Mononuclear cell (primary cell): ENCODE data around the gene IER5L. TPM values are rescaled to one million over a fixed set of nuclear protein-coding genes. Genes with fewer than 3 reads are reported as not detected.

Experiments used
- H3K27me3 ChIP-seq: 2 replicates; pipeline ENCODE4 v1.6.0; 2011; ENCODE audit warnings: low read length, control low read depth; ENCODE audit not compliant: insufficient read depth
- H3K4me1 ChIP-seq: 2 replicates; pipeline ENCODE4 v1.5.1; 2011; ENCODE audit warnings: mild to moderate bottlenecking, low read length, control low read depth; ENCODE audit not compliant: insufficient read depth
- H3K4me3 ChIP-seq: 2 replicates; pipeline ENCODE4 v1.5.1; 2011; ENCODE audit warnings: mild to moderate bottlenecking, low read length, moderate library complexity
- H3K9me3 ChIP-seq: 2 replicates; pipeline ENCODE4 v1.5.1; 2011; ENCODE audit warnings: low read depth, mild to moderate bottlenecking, control low read depth, low read length
- total RNA-seq: library from RNA; depleted of rRNA; stranded (reverse); fragments of >200 nt; gene quantifications from one replicate; pipeline ENCODE4 v1.2.3, GENCODE V29; 2012

Gene IER5L
- total RNA-seq, 1 donor, result 13.2 TPM

DNA sequence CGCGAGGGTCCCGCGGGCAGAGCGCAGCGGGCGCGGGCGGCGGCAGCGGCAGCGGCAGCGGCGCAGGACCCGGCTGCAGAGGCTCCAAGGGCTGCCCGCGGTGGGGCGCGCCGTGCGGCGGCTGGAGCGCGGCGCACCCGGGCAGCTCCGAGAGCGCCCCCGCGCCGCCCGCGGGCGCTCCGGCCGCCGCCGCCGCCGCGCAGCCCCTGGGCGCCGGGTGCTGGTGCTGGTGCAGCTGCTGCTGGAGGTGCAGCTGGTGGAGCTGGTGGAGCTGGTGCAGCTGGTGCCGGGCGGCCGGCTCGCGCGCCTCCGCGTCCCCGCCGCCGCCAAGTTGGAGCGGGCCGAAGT, 644 bp downstream of the IER5L start:
- Histone ChIP-seq H3K4me1 (peaks cover 40% of the 10 kb centered on the region), H3K9me3 (no peaks in the 10 kb centered on the region), H3K27me3 (peaks cover 6% of the 10 kb centered on the region), H3K4me3 (peak overlapping the region; percentile 60)

DNA sequence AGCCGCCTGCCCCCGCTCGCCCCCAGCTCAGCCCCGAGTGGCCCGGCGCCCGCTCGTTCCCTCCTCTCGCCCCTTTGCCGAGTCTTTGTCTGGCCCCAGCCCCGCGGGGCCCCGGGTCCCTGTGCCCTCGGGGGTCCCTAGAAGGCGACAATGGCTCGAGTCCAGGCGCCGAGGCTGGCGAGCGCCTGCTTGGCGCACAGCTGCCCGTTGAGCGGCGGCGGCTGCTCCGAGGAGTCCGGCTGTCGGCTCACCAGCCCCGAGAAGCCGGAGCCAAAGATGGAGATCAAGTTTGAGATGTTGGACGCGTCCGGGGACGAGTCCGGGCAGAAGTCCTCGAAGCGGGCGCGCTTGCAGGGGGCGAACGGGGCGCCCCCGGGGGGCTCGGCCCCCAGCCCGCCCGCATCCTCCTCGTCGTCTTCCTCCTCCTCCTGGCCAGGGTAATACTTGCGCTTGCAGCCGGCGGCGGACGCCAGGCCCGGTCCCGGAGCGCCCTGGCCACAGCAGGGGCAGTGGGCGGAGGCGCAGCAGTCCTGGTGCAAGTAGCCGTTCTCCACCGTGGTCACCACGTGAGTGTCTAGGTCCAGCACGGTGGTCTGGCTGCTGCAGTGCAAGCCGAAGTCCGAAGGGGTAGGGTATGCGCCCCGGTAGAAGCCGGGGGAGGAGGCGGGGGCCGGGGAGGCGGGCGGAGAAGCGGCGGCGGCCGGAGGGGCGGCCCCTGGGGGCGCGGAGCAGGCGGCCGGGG, 1.2 kb downstream of the IER5L start:
- H3K9me3 ChIP-seq, result no peaks in the 10 kb centered on the region
- peaks cover 6% of the 10 kb centered on the region for H3K27me3 ChIP-seq
- H3K4me3 ChIP-seq, result peak overlapping the region; percentile 61
- H3K4me1 ChIP-seq, result peaks cover 40% of the 10 kb centered on the region

DNA sequence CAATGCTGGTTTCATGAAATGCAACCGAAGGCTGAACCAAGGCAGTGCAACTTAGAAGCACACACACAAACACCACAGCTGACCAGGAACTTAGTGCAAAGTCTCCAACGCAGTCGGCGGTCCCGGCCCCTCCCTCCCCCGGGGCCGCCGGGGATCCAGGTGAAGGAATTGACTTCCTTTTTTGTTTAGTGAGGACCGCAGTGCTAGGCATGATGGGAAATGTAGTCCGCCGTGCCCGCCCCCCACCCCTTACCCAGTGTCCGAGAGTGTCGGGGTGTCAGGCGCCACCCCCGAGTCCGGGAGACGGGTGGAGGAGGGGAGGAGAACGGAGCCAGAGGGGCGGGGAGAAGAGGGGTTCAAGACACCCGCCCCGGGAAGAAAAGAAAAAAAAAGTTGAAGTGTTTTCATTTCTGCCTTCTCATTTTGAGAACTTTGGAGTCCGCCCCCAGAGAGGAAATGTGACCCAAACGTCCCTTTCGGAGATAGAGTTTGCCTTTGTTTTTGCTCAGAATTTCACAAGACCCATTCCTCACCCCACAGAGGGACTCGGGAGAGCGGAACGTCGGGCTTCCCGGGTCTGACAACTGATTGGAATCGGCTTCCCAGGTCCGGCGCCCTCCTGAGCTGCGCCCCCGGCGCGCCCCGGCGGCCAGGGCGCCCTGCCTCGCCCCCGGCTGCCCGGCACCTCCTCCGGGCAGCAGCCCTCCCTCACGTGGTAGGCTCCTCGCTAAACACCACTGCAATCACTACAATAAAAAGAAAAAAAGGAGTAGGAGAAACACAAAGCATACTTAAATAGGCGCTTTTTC, 2.0 kb downstream of the IER5L start:
- Histone ChIP-seq H3K4me3 (peak overlapping the region; percentile 61), H3K27me3 (peaks cover 6% of the 10 kb centered on the region), H3K9me3 (no peaks in the 10 kb centered on the region), H3K4me1 (peaks cover 40% of the 10 kb centered on the region)

DNA sequence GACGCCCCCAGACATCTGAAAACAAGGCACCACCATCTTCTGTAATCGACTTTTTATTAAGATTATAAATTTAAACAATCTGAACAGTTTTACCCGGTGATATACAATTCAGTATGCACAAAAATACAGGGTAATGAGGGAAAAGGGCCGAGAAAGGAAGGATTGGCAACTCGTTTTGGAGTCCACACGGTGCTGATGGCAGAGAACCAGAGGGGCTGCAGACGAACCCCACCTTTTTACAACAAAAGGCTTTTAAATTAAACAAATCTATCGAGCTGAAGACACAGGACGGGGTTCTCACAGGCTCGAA, 2.6 kb downstream of the IER5L start:
- Histone ChIP-seq H3K4me1 (peaks cover 44% of the 10 kb centered on the region), H3K9me3 (no peaks in the 10 kb centered on the region), H3K4me3 (peak overlapping the region; percentile 61), H3K27me3 (peaks cover 6% of the 10 kb centered on the region)

DNA sequence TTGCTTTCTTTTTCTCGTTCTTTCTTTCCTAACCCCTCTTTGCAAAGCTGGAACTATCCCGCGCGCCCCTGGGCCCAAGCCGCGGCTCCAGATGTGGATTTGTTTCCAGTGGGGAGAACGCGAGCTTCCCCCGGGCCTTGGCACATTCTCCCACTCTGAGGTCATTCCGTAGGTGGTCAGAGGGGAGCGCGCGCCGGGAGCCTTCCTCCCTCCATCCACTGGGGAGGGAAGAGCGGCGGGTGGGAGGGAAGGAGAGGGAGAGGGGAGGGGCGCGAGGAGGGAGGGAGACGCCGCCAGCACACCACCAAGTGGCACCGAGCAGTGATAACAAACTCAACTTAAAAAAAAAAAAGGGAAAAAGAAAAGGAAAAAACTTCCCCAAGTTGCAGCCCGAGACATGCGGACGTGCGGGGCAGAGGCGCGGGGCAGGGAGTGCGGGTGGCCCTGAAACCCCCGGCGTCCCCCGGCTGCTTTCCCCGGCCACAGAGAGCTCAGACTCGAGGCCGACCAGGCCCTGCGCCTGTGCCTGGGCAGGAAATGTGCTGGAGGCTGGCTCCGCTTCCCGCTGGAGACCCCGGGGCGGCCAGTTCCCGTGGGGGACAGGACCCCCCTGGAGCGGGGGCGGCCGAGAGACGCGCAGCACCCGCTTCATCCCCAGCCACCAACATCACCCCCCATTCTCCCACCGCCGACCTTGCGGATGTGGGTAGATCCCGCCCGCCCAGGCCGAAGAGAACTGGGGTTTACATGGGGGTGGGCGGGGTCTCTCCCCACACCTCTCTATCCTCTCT, 3.1 kb downstream of the IER5L start:
- Histone ChIP-seq H3K27me3 (peaks cover 6% of the 10 kb centered on the region), H3K4me1 (peaks cover 48% of the 10 kb centered on the region), H3K4me3 (peak overlapping the region; percentile 61), H3K9me3 (no peaks in the 10 kb centered on the region)

DNA sequence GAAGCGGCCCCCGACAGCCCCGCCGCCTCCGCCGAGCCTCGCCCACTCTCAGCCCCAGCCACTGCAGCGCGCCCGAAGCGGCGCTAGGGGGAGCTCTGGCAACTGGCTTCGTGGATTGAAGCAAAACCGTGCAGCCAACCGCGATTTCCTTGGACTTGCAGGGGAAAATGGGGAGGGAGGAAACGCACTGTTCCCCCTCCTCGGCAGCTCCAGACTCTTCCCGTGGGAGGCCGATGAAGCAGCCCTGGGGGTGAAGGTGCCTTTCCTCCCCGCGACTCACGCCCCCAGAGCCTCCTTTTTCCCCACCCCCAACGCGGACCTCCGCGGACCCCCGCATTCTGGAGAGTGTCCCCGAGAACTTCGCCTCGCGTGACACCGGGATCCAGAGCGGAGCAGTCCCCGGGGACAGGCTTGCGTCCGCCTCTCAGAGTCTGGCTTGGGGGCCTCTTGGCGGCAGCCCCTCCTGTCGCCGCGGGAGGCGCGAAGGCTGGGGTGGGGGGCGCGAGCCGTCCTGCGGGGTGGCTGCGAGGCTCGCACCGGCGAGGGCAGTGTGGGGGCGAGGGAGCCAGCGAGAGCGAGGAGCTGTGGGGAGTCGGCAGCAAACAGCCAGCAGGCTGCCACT, 3.8 kb downstream of the IER5L start:
- no peaks in the 10 kb centered on the region for H3K9me3 ChIP-seq
- H3K27me3 ChIP-seq, result peaks cover 6% of the 10 kb centered on the region
- peak overlapping the region; percentile 61 for H3K4me3 ChIP-seq
- H3K4me1 ChIP-seq, result peaks cover 48% of the 10 kb centered on the region

DNA sequence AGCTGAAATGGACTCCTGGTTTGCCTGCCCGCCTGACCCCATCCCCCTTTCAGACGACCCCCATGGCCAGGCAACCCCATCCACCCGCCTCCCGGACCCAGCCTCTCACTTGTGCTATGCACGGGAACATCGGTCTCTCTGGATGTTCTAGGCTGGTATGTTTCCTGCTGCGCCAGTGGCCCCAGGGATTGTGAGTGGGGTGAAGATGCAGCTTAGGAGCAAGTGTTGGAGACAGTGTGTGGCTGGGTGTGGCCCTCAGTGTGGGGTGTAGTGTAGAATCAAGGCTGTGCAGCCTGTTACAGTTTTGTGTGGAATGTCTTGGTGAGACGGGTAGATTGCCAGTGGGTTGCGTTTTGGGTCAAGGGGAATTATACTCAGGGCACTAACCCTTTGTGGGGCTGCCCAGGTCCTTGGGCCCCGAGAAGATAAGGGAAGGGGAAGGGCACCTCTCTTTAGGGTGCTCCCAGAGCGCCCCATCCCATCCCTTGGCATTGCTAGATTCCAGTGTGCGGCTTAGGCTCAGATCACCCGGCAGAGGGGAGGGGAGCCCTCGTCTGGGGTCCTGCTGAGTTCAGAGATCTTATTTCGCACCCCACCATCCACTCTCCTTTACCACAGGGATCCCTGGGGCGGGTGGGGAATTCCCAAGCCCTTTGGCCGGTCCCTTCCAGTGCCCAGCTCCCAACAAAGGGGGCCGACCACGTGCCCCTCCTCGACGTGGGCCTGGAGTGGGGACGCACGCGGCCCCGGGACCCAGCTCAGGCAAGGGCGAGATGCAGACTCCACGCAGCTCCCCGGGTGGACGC, 4.6 kb downstream of the IER5L start:
- peaks cover 46% of the 10 kb centered on the region for H3K4me1 ChIP-seq
- peaks cover 6% of the 10 kb centered on the region for H3K27me3 ChIP-seq
- no peak overlapping the region for H3K4me3 ChIP-seq
- H3K9me3 ChIP-seq, result no peaks in the 10 kb centered on the region

DNA sequence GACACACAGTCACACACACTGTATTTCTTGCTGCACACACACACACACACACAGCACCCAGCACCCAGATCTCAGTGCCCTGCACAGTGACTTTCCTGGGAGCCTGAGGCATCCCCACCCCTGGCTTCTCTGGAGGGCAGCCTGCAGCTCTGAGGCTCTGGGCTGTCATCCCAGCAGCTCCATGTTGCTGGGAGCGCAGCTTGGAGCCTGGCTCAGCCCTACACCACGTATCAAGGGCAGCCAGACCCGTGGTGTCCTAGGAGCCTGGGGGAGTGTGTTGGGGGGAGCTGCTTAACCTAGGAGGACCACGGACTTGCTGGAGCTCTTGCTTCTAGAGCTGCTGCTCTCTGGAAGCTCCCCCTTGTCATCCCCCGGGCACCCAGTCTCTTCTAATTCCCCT, 5.2 kb downstream of the IER5L start:
- no peaks in the 10 kb centered on the region for H3K9me3 ChIP-seq
- H3K4me1 ChIP-seq, result peaks cover 50% of the 10 kb centered on the region
- no peak overlapping the region for H3K4me3 ChIP-seq
- peaks cover 6% of the 10 kb centered on the region for H3K27me3 ChIP-seq

DNA sequence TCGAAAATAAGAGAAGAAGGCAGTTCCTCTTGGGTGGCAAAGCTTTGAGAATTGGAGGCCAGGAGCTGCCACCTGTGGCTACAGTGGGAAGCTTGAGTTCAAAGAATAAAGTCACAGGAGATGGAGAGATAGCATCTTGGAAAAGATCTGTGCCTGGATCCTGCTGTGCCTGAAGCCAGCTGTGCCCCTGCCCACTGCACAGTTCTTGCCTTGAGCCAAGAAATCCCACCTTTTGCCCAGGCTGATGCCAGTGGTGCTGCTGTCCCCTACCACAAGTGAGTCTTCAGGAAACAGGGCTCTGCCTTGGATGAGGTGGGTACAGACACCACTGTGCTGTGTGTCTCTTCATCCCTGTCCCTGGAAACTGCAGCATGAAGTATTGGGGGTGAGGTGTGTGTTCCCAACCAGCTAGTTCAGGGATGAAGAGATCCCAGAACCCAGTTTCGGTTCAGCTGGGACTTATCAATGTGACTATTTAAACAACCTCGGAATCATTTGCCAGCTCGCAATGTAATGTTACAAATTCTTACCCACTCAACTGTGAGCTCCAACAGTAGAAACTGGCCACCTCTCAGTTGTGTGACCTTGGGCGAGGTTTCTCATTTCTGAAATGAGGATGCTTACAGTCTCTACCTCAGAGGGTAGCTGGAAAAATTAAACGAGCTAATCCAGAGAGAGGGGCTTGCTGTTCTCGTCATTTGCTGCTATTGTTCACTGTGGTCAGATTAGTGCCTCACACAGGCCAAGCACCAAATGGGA, 5.9 kb downstream of the IER5L start:
- peaks cover 56% of the 10 kb centered on the region for H3K4me1 ChIP-seq
- H3K4me3 ChIP-seq, result no peak overlapping the region
- peaks cover 6% of the 10 kb centered on the region for H3K27me3 ChIP-seq
- H3K9me3 ChIP-seq, result no peaks in the 10 kb centered on the region

DNA sequence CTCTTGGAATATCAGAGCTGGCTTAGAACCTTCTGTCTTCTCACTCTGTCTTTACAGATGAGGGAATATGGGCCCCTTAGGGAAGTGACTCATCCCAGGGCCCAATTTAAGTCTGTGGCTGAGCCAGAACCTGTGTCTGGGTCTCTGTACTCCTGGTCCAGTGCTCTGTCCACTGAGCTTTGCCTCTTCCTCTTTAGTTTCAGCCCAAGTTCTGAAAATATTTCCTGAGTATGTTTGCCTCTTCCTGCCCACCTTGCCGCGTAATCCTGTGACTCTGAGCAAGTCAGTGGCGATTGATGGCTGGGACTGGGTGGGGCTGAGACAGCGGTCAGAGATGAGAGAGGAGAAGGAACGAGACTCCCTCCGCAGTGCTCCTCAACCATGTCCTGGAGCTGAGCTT, 7.8 kb downstream of the IER5L start:
- no peak overlapping the region for H3K4me3 ChIP-seq
- H3K9me3 ChIP-seq, result no peaks in the 10 kb centered on the region
- peaks cover 6% of the 10 kb centered on the region for H3K27me3 ChIP-seq
- H3K4me1 ChIP-seq, result peaks cover 47% of the 10 kb centered on the region

DNA sequence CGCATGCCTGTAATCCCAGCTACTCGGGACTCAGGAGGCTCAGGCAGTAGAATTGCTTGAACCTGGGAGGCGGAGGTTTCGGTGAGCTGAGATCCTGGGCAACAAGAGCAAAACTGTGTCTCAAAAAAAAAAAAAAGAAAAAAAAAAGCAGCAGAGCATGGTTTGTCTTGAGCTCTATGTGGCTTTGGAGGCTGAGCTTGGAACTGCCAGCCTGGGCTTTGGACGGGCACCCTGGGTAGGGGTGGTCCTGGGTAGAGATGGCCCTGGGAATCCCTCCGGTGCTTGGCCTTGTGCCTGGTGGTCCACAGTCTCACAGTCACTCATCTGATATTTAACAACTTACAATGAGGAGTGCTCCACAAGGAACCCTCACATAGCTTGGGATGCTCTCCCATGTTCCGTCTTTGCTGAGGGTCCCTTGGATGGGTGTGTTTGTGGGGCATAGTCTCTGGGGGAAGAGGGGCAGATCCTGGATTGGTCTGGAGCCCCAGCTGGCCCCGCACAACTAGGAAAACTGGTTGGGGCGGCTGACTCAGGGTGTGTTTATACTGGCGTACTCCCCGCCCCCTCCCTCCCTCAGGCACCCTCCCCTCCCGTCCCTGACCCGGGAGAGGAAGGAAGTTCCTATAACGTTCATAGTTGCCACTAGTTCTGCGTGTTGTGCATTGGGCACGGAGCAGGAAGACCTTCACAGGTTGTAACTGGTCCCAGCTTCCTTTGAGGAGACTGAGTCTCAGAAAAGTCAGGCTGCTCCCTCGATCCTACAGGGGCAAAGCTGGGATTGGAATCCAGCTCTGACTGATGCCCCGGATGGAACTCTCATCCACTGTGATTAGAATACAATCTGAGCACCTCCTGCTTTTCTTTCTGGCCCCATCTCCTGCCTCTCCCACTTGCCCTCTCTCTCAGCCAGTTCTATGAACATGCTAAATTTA, 11.2 kb downstream of the IER5L start:
- Histone ChIP-seq H3K4me3 (no peak overlapping the region), H3K4me1 (peaks cover 29% of the 10 kb centered on the region), H3K9me3 (no peaks in the 10 kb centered on the region), H3K27me3 (no peaks in the 10 kb centered on the region)

DNA sequence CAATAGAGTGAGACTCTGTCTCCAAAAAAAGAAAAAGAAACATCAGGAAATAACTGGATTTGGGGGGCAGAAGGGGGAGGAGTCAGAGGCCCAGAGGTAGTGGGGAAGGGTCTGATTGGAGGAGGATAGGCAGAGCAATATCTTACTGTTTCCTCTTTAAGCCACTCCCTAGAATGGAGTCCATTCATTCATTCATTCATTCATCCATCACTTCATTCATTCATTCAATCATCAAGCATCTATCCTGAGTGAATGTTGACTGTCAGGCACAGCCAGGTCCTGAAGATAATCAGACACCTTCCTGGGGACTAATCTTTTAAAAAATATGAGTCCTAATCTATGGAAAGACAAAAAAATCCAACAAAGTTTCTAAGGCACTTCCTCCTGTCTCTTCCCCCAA, 12.9 kb downstream of the IER5L start:
- H3K4me1 ChIP-seq, result peaks cover 23% of the 10 kb centered on the region
- H3K4me3 ChIP-seq, result no peak overlapping the region
- no peaks in the 10 kb centered on the region for H3K9me3 ChIP-seq
- no peaks in the 10 kb centered on the region for H3K27me3 ChIP-seq
